ENCODE measurements around the gene RASGEF1C.

DNA sequence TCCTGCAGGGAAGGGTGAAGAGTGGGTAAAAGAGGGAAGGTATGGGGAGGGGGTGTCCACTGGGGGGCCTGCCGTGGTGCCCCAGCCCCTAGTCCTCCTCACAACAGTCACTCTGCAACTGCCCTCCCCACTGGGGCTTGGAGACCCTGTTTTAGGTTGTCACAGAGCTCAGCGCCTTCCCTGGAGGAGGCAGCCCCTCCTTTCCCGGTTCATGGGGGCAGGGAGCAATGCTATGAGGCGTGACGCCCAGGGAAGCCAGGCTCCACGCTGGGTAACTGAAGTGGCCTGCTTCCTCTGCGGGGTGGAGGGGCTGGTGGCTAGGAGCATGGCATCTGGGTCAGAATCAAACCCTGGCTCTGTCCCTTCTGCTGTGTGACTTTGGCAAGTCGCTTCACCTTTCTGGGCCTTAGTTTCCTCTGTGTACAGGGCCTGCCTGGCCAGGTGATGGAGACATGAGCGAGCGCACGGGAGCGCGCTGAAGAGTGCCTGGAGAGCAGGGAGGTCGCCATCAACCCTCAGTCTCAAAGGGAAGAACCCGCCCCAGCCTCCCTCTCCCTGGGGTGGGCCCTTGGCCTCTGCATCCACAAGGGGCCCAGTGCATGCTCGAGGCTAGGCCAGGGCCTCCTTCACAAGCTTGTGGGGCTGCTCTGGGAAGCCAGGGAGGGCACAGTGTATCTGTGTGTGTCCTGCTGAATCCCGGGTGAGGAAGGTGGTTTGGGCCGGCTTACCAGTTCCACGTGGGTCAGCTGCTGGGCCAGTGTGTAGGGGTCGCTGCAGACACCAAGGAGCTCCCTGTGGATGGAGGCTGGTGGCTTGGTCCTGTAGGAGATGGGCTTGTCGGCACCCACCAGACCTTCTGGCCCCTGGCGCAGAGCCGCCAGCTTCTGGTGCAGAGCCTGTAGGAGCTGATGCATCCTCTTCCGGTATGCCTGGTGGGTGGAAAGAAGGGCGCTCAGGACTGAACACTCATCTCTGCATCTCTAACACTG lies 81.0 kb downstream of the RASGEF1C start:
- no peak for TF ChIP-seq POLR2AphosphoS5 (IDR thresholded peaks at IDR 0.05; ENCODE audit: low read depth, low read length)
- no peak for TF ChIP-seq SIN3A (IDR thresholded peaks at IDR 0.05; ENCODE audit: borderline replicate concordance, insufficient read depth, low read length)
- no peak for TF ChIP-seq TAF1 (IDR thresholded peaks at IDR 0.05; ENCODE audit: borderline replicate concordance, insufficient read depth, low read length)
- TF ChIP-seq, protein P1, sequence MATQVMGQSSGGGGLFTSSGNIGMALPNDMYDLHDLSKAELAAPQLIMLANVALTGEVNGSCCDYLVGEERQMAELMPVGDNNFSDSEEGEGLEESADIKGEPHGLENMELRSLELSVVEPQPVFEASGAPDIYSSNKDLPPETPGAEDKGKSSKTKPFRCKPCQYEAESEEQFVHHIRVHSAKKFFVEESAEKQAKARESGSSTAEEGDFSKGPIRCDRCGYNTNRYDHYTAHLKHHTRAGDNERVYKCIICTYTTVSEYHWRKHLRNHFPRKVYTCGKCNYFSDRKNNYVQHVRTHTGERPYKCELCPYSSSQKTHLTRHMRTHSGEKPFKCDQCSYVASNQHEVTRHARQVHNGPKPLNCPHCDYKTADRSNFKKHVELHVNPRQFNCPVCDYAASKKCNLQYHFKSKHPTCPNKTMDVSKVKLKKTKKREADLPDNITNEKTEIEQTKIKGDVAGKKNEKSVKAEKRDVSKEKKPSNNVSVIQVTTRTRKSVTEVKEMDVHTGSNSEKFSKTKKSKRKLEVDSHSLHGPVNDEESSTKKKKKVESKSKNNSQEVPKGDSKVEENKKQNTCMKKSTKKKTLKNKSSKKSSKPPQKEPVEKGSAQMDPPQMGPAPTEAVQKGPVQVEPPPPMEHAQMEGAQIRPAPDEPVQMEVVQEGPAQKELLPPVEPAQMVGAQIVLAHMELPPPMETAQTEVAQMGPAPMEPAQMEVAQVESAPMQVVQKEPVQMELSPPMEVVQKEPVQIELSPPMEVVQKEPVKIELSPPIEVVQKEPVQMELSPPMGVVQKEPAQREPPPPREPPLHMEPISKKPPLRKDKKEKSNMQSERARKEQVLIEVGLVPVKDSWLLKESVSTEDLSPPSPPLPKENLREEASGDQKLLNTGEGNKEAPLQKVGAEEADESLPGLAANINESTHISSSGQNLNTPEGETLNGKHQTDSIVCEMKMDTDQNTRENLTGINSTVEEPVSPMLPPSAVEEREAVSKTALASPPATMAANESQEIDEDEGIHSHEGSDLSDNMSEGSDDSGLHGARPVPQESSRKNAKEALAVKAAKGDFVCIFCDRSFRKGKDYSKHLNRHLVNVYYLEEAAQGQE (IDR thresholded peaks at IDR 0.05; ENCODE audit: insufficient read depth in 1 of 2, low read depth in 2 of 2, low read length in 2 of 2) = no peak

All from PFSK-1 (cell line).